Fibroblast of skin of abdomen (primary cell): ENCODE results near the gene EIF2B5. TPM values are rescaled to one million over a fixed set of nuclear protein-coding genes. Genes with fewer than 3 reads are reported as not detected.
A peak's percentile ranks its signal among the peaks of the same experiment; 100 is the strongest.
"Not testable (repeated sequence)": the region's sequence is repeated elsewhere in the genome, so short reads cannot be mapped to it uniquely, and the experiment has no call there.

Experiments used
- DNase-seq: peaks from one replicate; pipeline ENCODE4 v3.0.0-alpha.2; 2013
- polyA plus RNA-seq, 2 experiments: library from polyadenylated mRNA; unstranded; fragments of 120-200 nt; gene quantifications; one replicate each; pipeline ENCODE4 v1.2.1, GENCODE V29; 2013; ENCODE audit not compliant: insufficient read length in 2 of 2

Gene EIF2B5
- 29.1 TPM for polyA plus RNA-seq (2013, experiment 1 of 2; ENCODE audit: insufficient read length)
- polyA plus RNA-seq (2013, experiment 2 of 2; ENCODE audit: insufficient read length): 27.0 TPM

DNA sequence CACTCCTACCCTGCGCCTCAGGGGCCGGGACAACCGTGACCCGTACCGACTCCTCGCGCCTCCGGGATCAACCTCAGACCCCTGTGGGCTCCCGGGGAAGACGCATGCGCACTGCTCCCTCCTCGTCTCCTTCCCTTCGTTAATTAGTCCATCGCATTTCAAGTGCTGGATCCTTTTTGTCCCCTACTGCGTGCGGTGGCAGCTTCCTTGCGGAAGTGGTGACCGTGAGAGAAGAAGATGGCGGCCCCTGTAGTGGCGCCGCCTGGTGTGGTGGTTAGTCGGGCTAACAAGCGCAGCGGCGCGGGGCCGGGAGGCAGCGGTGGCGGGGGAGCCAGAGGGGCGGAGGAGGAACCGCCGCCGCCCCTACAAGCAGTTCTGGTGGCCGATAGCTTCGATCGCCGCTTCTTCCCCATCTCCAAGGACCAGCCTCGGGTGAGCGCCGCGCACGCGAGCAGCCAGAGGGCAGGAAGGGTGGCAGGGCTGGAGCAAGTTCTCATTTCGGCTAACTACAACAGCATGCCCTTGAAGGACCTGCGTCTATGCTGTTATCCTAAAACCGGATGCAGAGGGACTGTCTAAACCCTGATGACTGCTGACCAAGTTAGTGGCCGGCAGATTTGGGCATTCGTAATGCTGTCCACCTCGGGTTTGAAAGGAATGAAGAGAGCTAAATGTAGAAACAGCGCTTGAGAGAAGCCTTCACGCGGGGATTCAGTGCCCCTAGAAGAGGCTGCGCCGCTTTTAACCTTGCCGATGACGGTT, at the start of gene EIF2B5:
Gene EIF2B5, plus strand, starts transcription at position 210 of the 762 bp plus-strand sequence. Its CDS starts 28 bp downstream, at position 238.
- DNase-seq: peak; percentile 95

DNA sequence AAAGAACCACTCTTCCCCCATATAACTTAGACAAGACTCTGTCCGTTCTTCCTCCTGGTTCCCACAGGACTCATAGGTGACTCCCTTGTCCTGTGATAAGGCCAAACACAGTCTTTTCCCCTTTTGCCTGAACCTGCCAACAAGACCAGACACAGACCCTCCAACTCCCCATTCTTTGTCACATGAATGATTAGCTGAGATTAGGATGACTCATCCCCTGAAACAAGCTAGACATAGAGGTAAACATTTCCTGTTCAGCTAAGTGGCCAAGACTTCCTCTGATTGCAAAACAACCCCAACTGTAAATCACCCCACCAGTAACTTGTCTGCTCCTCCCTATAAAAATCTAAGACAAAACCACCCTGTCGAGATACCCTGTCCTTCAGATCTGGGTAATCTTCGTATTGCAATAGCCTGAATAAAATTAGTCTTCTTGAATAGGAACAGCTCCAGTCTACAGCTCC, 49.7 kb upstream of the EIF2B5 start:
- no peak for DNase-seq

DNA sequence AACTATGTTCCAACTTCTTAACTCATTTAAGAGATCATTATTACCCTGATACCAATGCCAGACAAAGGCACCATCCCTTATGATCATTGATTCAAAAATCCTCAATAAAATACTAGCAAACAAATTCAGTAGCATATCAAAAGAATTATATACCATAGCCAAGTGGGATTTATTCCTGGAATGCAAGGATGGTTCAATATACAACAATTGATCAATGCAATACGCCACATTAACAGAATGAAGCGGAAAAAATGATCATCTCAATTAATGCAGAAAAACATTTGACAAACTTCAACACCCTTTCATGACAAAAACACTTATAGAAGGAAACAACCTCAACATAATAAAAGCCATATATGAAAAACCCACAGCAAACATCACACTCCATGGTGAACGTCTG, 43.0 kb upstream of the EIF2B5 start:
- DNase-seq: no peak

- DNase-seq: no peak
These were observed 38.3 kb upstream of the EIF2B5 start, which contains the start of gene HTR3E for GRCh38 chr3:184096811-184097383. TSS of gene HTR3E (plus strand) at chr3:184097064. CDS start at chr3:184097530, 466 bp downstream.

- DNase-seq: no peak
These were observed 37.6 kb upstream of the EIF2B5 start for GRCh38 chr3:184097556-184097955.

DNA sequence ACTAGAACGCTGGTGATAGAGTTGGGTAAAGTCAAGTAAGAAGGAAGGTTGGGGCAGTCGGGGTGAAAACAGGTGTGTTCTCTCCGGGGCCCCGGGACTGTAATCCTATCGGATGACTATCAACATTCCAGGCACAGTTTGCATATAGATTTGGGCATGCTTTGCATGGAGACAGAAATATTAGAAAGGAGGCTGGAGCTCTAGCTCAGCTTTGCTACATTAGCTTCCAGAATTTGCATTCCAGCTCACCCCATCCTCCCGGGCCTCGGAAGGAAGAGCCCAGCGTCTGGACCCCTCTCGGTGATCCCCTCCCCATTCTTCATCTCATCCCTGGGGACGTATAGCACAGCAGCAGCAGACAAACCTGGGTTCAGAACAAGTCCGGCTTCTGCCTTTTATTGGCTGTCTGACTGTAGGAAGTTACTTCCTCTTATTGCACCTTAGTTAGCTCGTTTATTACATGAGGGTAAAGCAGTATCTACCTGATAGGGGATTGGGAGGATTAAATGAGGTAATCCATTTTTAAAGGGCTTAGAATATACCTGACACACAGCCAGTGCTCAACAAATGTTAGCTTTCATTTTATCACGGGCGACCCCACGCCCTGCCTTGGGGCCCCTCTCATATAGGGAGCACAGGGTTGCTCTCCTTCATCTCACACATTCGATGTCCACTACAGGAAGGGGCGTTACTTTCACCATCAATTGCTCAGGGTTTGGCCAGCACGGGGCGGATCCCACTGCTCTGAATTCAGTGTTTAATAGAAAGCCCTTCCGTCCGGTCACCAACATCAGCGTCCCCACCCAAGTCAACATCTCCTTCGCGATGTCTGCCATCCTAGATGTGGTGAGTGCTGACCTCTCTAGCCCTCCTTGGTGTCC, 35.1 kb upstream of the EIF2B5 start:
- DNase-seq: no peak

DNA sequence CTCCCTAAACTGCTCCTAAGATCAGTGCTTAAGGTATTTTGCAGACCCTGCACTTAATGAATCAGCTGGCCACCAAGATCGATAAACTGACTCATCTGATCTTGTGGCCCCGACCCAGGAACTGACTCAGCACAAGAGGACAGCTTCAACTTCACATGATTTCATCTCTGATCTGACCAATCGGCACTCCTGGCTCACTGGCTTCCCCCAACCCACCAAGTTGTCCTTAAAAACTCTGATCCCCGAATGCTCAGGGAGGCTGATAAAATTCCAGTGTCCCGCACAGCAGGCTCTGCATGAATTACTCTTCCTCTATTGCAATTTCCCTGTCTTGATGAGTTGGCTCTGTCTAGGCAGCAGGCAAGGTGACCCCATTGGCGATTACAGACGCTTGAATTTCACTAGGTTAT, 24.8 kb upstream of the EIF2B5 start:
- DNase-seq: peak; percentile 51

- no peak for DNase-seq
These were observed 19.1 kb upstream of the EIF2B5 start for GRCh38 chr3:184116017-184116416.

DNA sequence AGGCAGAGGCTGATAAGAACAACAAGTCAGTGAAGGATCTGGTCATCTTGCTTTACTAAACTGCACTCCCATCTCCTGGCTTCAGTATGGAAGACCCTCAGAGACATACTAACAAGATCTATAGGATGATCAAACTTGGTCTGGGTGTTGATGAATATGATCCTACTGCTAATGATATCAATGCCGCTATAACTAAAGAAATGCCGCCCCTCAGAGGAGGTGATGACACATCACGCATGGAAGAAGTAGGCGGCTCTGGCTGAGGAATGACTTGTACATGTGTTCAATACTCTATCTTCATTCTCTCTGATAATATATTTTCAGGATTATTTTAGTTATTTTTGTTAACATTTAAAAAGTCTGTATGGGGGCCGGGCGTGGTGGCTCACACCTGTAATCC, 17.5 kb upstream of the EIF2B5 start:
- no peak for DNase-seq

GRCh38 chr3:184121031-184121430, 14.1 kb upstream of the EIF2B5 start:
- not testable (repeated sequence) for DNase-seq

- DNase-seq: no peak
These were observed 9.2 kb upstream of the EIF2B5 start for GRCh38 chr3:184126006-184126405.

DNA sequence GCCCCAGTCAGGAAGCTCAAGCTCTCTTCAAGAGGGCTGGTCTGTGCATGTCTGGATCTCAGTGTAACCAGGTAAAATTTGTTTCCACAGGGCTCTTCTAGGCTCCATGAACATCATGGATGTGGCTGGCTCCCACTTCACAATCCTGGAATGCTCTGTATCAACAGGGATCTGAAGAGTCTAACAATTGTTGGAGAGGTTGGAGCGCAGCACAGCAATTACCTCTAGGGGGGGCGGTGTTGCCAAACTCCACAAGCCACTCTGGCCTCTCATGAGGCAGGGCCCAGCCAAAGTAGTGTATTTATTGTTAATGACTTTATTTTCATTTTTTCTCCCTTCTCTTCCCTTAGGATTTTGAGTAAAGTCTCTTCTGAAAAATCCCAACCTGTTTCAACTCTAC, 6.1 kb upstream of the EIF2B5 start:
- peak; percentile 37 for DNase-seq

DNA sequence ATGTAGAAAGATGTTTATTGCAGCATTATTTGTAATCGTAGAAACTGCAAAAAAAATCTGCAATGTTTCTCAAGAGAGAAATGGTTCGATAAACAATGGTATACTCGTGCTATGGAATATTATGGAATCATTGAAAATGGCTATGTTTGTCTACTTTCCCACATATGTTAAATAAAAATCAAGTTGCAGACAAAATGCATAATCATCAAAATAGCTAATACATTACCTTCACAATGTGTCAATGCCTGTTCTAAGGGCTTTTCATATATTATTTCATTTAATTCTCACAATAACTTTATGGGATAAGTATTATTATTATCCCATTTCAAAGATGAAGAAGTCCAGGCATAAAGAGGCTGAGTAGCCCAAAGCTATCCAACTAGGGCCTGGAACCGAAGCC, 2.2 kb upstream of the EIF2B5 start:
- DNase-seq: no peak

DNA sequence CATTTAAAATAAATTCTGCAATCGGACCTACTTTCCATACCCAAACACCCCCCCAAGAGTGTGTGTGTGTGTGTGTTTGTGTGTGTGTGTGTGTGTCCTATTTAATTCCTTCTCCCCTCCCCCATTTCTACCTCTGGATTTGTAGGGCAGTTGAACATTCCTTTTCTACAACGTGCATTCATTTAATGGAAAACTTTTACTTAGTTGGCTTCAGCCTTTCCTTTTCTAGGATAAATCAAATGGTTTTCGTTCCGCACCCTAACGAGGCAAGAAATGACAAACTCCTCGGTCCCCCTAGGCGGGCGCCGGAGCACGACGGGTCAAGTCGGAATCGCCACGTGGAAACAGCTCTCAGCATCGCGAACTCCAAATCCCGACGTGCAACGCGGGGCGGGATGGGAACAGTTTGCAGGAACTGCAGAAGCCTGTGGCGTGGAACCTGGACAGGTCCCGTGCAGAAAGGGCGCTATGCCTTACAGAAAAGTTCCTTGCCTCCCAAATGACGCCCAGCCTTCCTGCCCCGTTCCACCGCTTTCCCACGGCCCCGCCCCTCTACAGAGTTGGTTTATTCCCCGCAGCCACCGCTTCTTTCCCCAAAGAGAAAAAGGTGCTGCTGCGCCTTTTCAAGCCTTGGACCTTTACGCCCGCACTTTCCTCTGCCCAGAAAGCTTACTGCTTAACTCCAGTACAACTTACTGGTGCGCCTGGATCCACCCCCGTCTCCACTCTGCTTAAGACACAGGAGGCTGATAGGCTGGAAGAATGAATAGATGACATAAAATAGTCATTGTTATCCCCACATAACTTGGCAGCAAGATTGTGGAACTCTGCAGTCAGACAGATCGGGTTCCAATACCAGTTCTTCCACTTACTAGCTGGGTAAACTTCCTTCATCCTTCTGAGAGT, 1.1 kb upstream of the EIF2B5 start:
- peak; percentile 84 for DNase-seq

DNA sequence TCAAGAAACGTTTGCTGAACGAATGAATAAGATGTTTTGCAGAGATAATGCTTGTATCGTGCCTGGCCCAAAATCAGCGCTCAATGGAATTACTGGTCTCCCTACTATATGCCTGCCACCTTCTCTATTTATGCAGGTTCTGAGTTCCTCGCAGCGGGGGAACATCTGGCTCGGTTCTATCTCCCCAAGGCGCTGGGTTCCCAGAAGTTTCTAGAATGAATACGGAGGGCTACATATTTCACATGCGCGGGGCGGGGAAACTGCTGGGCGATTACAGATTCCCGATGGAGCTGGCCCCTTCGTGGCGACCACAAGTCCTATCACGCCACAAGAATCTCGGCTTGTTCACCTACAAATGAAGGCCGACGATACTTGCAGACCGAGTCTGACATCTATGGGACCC, 411 bp upstream of the EIF2B5 start:
- no peak for DNase-seq

GRCh38 chr3:184135911-184136260, 728 bp downstream of the EIF2B5 start:
- no peak for DNase-seq

DNA sequence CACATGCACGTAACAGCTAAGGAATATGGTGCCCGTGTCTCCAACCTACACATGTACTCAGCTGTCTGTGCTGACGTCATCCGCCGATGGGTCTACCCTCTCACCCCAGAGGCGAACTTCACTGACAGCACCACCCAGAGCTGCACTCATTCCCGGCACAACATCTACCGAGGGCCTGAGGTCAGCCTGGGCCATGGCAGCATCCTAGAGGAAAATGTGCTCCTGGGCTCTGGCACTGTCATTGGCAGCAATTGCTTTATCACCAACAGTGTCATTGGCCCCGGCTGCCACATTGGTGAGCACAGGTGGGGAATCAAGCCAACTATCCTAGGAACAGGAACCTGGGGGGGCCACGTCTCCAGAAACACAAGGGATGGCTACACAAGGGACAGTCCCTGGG, 5.3 kb downstream of the EIF2B5 start:
- DNase-seq: no peak

GRCh38 chr3:184142199-184142598, 7.0 kb downstream of the EIF2B5 start:
- no peak for DNase-seq

DNA sequence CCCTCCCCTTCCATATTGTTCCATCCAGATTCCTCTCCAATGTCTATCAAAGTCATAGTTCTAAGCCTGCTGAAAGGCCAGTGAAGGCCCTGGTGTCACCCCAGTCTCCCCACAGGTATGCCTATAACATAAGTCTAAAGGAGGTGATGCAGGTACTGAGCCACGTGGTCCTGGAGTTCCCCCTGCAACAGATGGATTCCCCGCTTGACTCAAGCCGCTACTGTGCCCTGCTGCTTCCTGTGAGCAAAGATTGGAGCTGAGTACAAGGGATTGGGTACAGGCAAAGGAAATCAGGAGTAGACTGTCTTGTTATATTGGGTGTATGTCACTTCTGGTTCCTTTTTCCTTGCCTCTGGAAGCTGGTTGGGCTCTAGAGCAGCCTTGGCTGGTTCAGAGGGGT, 8.2 kb downstream of the EIF2B5 start:
- DNase-seq: no peak

DNA sequence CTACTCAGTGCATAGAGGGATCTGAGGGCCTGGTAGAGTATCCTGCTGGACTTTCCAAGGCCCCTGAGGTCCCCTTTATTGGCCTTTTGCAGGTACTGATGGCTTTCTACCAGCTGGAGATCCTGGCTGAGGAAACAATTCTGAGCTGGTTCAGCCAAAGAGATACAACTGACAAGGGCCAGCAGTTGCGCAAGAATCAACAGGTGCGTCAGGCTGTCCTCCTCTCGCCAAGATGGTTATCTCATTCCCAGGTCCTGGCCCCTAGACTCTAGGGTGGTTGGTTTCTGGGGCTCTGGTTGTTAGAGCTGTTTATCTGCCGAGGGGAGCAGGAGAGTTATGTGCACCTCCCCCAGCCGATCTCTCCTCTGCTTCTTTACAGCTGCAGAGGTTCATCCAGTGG, 9.3 kb downstream of the EIF2B5 start:
- no peak for DNase-seq

DNA sequence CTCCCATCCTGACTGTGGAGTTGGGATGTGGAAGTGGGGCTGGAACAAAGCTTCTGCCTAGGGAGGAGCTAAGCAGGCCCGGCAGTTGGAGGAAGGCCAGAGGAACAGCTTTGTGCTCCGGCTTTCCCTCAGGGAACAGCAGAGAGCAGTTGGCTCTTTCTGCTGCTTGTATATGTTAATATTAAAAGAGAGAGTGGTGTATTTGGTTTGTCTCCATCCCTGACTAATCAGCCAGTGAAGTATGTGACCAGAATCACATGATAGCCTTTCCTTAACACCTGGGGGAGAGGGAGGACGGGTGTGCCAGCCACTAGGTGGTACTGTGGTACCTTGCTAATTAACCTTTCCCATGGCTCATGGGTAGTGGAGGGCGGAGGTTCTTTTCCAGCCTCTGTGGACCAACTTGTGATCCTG, 10.0 kb downstream of the EIF2B5 start:
- peak; percentile 43 for DNase-seq

GRCh38 chr3:184145751-184146270, 10.7 kb downstream of the EIF2B5 start:
- no peak for DNase-seq
